GM08714 (cell line): ENCODE measurements around the gene GATAD2B.

ENCODE experiments used
- H3K4me3 ChIP-seq: fragments of 200-500 bp; sonication (Bioruptor generic); 2 replicates; pipeline ENCODE4 v1.5.1; 2014; ENCODE audit warnings: mild to moderate bottlenecking, low read length, inconsistent platforms
- ZNF274 ChIP-seq: IDR thresholded peaks from 2 replicates; pipeline ENCODE4 v1.6.1; 2012; ENCODE audit warnings: mild to moderate bottlenecking, low read depth, low read length

Gene GATAD2B

DNA sequence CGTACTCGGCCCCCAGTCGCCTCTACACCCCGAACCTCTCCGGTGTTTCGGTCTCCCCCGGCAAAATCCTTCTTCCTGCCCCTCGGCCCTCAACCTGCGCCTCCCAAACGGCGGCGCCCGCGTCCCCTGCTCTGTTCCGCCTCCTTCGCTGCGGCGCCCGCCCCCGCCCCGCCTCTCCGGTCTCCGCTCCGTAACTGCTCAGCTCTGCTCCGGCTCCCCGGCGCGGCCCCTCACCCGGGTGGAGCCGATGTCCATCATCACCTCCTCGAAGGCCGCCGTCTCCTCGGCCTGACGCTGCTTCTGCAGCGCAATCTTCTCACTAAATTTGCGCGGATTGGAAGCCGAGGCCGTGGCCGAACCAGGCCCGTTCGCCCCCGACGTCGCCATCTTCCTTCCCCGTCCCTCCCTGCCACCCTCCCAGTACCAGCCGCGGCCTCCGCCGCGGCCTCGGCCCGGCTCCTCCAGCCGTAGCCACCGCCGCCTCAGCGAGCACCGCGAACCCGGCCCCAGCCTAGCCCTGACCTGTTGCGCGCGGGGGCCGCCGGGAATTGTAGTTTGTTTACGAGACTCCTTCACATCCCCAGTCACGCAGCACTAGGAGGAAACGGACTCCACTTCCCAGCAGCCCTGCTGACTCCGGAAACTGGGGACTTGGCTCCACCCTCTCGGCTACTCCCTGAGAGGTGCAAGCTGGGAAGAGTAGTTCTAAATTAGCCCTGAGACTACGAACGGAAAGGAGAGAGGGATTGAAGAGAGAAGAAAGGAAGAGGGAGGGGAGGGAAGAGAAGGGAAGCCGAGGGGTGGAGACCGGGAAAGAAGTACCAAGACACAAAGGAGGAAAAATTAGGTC is 35.6 kb upstream of the GATAD2B start, which contains the start of gene CRTC2:
CRTC2 (minus strand) TSS at position 502 of the 850 bp plus-strand sequence; CDS start at position 387, 115 bp downstream.
- TF ChIP-seq ZNF274: no peak
- peak within 1 kb of the TSS; percentile 82 for H3K4me3 ChIP-seq

DNA sequence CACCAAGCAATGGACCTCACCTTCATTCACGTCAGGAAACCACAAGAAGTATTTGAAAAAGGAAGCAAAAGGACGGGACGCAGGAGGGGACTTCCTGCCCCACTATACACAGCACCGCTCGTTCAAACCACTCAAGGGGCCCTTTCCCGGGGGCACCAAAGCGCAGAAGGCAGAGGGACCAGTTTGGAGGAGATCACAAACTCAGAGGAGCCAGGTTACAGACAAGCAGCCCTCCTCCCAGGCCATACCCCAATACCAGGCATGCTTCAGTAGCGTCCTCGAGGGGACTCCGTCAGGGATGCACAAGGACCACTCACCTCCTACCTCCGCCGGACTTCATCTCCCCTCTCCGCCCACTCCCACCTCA is 35.0 kb upstream of the GATAD2B start:
- H3K4me3 ChIP-seq: peak overlapping the region; percentile 82
- TF ChIP-seq ZNF274: no peak

DNA sequence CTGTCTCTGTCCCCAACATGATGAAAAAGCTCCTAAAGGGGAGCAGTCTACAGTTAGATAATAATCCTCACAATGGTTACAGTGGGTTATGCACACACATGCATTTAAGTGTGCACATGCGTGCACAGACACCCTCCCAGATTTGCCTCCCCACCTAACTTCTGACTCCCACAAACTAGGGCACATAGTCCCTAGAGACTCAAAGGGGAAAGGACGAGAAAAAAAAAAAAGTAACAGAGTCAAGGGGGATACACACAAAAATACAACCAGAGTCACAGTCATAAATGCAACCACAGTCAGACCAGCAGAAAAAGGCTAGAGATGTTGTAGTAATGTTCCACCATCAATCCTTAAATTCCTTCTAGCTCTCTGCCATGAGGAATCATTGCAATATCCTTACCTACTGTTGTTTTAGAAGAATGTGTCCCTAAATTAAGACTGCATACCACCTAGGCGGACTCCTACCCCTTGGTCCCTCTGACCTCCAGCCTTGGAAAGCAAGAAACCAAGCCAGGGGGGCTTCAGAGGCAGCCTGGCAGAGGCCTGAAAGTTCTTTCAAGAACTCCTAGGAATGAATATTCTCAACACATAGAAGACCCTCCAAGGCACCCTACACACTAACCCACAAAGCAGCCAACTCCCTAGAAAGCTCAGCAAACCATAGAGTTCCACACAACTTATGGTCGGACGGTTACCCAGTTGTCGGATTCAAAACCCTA is 34.4 kb upstream of the GATAD2B start:
- no peak for TF ChIP-seq ZNF274
- peak overlapping the region; percentile 82 for H3K4me3 ChIP-seq

DNA sequence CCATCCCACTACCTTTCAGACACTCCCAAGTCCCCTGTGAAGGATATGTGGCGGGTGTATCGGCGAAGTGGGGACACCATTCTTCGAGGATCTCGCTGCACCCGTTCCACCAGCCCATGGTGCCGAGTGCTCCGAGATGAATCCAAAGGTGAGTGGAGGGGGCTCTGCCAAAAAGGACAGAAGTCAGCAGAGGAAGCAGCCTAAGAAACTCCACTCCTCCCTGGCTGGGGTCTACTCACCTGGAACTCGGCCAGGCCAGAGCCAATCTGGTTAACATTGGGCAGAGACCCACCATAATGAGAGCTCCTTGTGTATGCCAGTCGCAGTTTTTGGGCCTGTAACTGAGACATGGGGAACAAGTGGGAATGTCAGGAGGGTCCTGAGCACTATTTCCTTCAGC is 32.1 kb upstream of the GATAD2B start:
- TF ChIP-seq ZNF274: no peak
- H3K4me3 ChIP-seq: no peak overlapping the region

DNA sequence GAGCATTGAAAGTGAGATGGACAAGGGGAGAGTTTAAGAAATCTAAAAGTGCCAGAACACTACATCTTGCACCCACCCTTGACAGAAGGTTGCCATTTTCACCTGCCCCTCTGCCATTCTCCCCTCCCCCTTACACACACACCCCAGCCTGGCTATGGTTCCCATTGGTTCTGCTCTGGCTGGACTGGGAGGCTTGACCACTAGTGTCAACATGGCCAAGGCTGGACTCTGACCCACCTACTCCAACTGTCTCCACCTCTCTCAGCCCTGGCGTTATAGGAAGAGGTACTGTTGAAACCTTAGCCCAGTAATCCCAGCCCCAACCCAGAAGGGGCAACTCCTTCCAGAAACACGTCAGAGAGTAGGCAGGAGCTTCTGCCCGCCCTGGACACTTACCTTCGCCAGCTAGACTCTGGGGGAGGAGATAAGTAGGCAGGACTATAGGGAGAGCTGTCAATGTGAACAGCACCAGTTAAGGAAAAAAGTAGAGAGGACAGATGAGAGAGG is 31.1 kb upstream of the GATAD2B start:
- no peak for TF ChIP-seq ZNF274
- H3K4me3 ChIP-seq: no peak overlapping the region

DNA sequence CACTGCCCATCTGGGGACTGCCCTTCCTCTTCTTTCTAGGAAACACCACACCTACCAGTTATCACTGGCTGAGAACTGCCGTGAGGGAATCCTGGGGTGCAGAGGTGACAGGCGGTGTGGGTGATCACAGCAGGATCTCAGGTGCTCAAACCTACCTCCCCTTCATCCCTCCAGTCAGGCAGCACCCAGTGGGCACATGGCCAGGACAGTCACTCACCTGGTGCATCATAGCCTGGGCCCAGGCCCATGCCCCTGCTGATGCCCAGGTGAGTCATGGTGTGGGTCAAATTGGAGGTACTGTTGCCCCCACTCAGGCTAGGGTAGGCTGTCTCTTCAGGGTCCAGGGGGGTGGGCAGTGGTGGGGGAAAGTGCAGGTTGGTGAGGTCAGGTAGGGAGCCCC is 29.0 kb upstream of the GATAD2B start:
- TF ChIP-seq ZNF274: no peak

DNA sequence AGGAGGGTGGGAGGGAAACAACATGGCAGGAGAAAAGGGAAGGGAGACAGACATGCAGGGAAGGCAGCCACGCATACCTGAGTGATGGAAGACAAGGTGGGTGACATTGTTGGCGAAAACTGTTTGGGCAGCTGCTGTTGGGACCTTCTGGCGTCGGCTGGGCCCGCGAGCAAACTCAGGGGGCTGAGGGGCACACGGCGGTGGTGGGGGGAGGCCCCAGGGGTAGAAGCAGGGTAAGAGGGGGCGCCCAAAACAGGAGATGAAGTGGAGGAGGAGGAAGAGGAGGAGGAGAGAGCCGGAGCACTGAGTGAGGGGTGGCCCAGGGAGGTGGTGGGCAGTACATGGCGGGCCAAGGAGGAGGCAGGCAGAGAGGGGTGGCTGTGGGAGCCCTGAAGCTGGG is 28.4 kb upstream of the GATAD2B start:
- H3K4me3 ChIP-seq: no peak overlapping the region
- no peak for TF ChIP-seq ZNF274

More for the DNA sequence above, 29.0 kb upstream of the GATAD2B start:
- H3K4me3 ChIP-seq: no peak overlapping the region

DNA sequence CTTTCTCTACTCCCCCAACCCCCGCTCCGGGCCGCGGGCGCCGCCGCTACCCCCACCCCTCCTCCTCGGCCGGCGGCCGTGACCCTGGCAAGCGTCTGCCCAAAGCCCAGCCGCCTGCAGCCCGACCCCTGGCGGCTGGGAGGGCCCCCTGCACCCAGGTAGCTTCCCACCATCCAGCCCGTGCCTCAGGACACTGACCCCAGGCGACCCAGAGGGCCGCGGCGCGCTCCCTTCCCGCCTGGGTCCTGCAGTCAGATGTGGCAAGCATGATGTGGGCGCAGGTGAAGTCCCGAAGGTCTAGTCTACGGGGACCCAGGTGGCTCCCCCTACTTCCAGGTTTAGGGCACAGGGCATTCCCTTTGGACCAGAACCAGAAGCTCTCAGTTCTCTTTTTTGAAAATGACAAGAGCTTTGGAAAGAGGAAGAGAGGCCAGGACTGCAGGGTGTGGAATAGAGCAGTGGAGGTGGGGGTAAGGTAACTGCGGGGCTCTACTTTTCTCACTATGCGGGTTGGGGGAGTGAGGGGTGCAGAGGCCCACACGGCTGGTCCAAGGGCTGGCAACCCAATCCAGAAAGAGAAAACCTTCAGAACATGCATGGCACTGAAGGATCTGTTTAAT is 24.0 kb upstream of the GATAD2B start, which contains the start of gene DENND4B:
DENND4B (minus strand) TSS at position 97 of the 620 bp plus-strand sequence. CDS start 2,344 bp downstream, outside the sequence.
- H3K4me3 ChIP-seq: peak within 1 kb of the TSS; percentile 69
- no peak for TF ChIP-seq ZNF274

DNA sequence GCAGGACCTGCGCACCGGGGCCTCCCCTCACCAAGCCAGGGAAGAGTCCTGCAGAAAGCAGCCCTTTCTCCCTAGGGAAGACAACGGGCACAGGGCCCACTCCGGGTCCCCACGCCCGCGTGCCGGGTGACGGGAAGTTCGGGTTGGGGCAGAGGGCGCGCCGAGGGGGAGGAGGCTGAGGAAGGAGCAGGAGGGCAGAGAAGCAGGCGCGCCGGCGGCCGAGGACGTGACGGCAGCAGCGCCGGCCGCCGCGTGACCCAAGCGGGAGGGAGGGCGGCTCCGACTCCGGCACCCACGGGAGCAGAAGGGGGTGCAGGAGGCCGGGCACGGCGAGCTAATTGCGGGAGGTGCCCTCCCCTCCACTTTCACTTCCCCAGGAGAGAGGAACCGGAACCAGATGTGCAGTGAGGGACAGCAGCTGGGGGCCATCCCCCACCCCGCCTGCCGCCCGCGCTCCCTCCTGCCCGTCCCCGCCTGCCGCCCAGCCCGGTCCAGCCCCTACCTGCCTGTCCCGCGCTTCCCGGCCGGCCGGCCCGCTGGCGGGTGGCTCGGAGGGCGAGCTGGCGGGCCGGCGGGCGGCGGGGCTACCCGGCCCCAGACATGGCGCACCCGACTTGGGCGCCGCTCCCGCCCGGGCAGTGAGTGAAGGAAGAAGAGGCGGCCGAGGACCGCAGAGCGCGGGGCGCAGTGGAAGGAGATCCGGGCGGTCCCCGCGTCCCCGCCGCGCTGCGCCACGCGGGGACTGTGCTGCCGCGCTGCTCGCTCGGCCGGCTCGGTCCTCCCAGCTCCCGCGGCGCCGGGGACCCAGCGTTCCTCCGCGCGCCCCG is 23.2 kb upstream of the GATAD2B start:
- TF ChIP-seq ZNF274: no peak
- peak overlapping the region; percentile 69 for H3K4me3 ChIP-seq

DNA sequence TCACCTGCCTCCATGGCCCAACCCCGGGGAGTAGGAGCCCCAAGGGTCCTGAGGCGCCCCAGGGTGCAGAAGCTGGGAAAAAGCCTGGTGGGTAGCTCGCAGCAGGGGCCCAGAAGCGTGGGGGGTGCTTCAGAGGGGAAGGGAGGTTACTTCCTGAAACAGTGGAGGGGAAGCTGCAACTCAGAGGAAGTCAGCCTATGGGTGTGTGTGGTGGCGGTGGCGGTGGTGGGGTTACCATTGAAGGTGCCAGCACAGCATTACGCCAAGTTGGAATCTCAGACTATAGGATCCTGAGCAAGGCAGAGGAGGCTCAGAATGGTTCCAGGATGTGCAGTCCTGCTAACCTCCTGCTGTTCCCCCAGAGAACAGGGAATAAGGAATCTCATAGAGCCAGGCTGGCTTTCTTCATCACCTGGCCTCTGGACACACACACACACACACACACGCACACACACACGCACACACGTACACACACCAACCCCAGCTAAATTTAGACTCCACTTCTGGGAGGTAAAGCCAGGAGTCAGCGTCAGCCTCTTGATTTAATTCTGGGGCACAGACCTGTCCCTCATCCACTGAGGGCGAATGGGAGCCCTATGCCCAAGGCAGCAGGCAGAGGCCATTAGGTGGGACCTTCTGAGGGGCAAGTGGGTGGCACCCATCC is 22.5 kb upstream of the GATAD2B start:
- peak overlapping the region; percentile 69 for H3K4me3 ChIP-seq
- TF ChIP-seq ZNF274: no peak

DNA sequence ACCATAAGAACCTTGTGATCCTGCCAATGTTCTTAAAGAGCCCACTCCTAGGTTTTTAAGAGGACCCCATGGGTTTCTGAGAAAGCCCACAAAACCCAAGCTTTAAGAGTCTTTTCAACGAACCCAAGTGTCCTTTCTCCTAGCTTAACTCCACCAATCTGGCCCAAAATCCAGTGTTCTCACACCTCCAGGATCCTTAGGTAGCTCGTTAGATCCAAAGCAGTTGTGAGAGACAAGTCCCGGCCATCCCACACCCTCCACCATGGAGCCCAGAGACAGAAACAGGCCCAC is 22.0 kb upstream of the GATAD2B start:
- H3K4me3 ChIP-seq: peak overlapping the region; percentile 69; the same call in 1 of the 2 replicates
- no peak for TF ChIP-seq ZNF274

DNA sequence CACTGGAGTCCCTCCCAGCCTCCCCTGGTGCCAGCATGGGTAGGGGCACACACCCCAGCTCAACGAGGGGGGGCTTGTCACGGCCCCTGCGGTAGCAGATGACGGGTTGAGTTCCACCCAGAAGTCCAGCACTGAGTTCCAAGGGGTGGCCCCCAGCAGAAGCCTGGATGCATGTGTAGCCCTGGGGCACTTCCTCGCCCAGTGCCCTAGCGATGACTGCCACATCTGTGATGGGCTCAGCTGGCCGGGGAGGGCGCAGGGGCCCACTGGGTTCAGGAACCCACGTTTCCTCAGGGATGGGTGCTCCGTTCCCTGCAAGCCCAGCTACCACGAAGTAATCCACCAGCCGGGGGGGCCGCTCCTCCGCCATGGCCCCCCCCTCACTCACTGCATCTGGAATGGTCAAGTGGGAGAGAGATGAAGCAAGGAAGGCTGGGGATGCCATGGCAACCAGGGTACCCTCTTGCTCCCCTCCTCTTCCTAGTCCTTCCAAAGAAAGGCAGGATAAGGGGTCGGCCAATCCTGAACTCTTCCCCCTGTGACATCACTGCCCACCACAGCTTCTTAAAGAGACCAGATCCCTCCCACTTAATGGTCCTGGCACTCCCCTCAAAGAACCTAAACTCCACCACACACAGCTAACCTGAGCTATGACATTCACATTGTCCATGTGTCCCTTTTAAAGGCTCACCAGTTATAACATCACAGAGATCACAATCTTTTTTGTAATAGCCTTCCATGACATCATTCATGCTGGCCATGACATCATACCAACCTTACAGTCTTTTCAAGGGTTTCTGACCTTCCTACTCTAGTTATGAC is 21.4 kb upstream of the GATAD2B start:
- TF ChIP-seq ZNF274: no peak
- H3K4me3 ChIP-seq: peak overlapping the region; percentile 69; the same call in 1 of the 2 replicates
